HepG2 (cell line): ENCODE data around the gene NDUFAF3.

Experiments
- CREM ChIP-seq, 2 experiments: sonication (generic) in 1 of 2; formaldehyde crosslinking in 1 of 2; IDR thresholded peaks; 2 replicates each; pipeline versions ENCODE4 v1.4.0 to v1.6.1; 2016 to 2020; ENCODE audit warnings: antibody characterized with exemption in 1 of 2, mild to moderate bottlenecking in 1 of 2, missing genetic modification reagents in 1 of 2
- EP300 ChIP-seq, 3 experiments: sonication (generic) in 1 of 3; formaldehyde crosslinking in 1 of 3; IDR thresholded peaks; 2 replicates each; pipeline versions ENCODE4 v1.5.1 to v1.6.1; 2011 to 2020; ENCODE audit warnings: low read depth in 2 of 3, low read length in 2 of 3, borderline replicate concordance in 1 of 3, improper control_type of control experiment in 1 of 3, mild to moderate bottlenecking in 1 of 3, missing genetic modification reagents in 1 of 3, moderate library complexity in 1 of 3
- ESRRA ChIP-seq: sonication (generic); formaldehyde crosslinking; IDR thresholded peaks from 2 replicates; pipeline ENCODE4 v1.5.1; 2020; ENCODE audit warnings: mild to moderate bottlenecking, low read depth, missing genetic modification reagents
- FOXA3 ChIP-seq: IDR thresholded peaks from 2 replicates; pipeline ENCODE4 v1.6.1; 2016; ENCODE audit warnings: missing genetic modification reagents, missing compliant biosample characterization
- GABPB1 ChIP-seq: IDR thresholded peaks from 2 replicates; pipeline ENCODE4 v1.6.1; 2016; ENCODE audit warnings: mild to moderate bottlenecking, missing genetic modification reagents, moderate library complexity, missing compliant biosample characterization
- POLR2A ChIP-seq, 2 experiments: IDR thresholded peaks; 2 replicates each; pipeline ENCODE4 v1.6.1; 2011; ENCODE audit warnings: low read depth in 2 of 2, low read length in 2 of 2, mild to moderate bottlenecking in 1 of 2, moderate library complexity in 1 of 2; ENCODE audit not compliant: insufficient read depth in 1 of 2
- POLR2AphosphoS2 ChIP-seq: IDR thresholded peaks from 2 replicates; pipeline ENCODE4 v1.6.1; 2011; ENCODE audit warnings: low read depth, low read length, improper control_type of control experiment
- POLR2AphosphoS5 ChIP-seq: IDR thresholded peaks from 2 replicates; pipeline ENCODE4 v1.6.1; 2012; ENCODE audit warnings: low read depth, low read length
- PRMT3 ChIP-seq: sonication (generic); formaldehyde crosslinking; IDR thresholded peaks from 2 replicates; pipeline ENCODE4 v1.8.1; 2022; ENCODE audit warnings: low read depth, mild to moderate bottlenecking, moderate library complexity, missing genetic modification reagents, borderline replicate concordance
- ZNF292 ChIP-seq: sonication (generic); formaldehyde crosslinking; IDR thresholded peaks from 2 replicates; pipeline ENCODE4 v1.8.1; 2022; ENCODE audit warnings: mild to moderate bottlenecking, low read depth, missing genetic modification reagents, borderline replicate concordance
- ZNF530 ChIP-seq: sonication (generic); formaldehyde crosslinking; IDR thresholded peaks from 2 replicates; pipeline ENCODE4 v1.5.0; 2020; ENCODE audit warnings: low read depth, mild to moderate bottlenecking, missing genetic modification reagents
- ZNF550 ChIP-seq: sonication (generic); formaldehyde crosslinking; IDR thresholded peaks from 2 replicates; pipeline ENCODE4 v1.4.0; 2020; ENCODE audit warnings: mild to moderate bottlenecking, missing genetic modification reagents, borderline replicate concordance
- TF ChIP-seq, protein P1 (sequence below): sonication (generic); formaldehyde crosslinking; IDR thresholded peaks from 2 replicates; pipeline ENCODE4 v1.4.0; 2020; ENCODE audit warnings: missing genetic modification reagents, mild to moderate bottlenecking, borderline replicate concordance

GRCh38 chr3:49021213-49021812 lies 608 bp upstream of the NDUFAF3 start:
- TF ChIP-seq CREM (IDR thresholded peaks at IDR 0.05) (peak; percentile 54), CREM (CRISPR knock-in tag; IDR thresholded peaks at IDR 0.05) (no peak), PRMT3 (no peak), GABPB1 (CRISPR knock-in tag) (no peak; the same call in 1 of the 2 replicates), POLR2A (IDR thresholded peaks at IDR 0.05; ENCODE audit: insufficient read depth in 1 of 2, low read depth in 2 of 2, low read length in 2 of 2) (peak in 1 of 2 experiments; percentile 100; a peak in 2 of 4 replicates), ESRRA (CRISPR knock-in tag) (no peak), POLR2AphosphoS2 (peak; percentile 93; the same call in 1 of the 2 replicates), EP300 (IDR thresholded peaks at IDR 0.05; ENCODE audit: low read depth in 2 of 2, low read length in 2 of 2) (no peak), EP300 (CRISPR knock-in tag; IDR thresholded peaks at IDR 0.05; ENCODE audit: borderline replicate concordance) (no peak), POLR2AphosphoS5 (peak; percentile 100), ZNF292 (CRISPR knock-in tag) (no peak), ZNF530 (0 out of 2 replicates have a peak, but pooled peaks have one; percentile 62), ZNF550 (CRISPR knock-in tag) (no peak), FOXA3 (CRISPR knock-in tag) (0 out of 2 replicates have a peak, but pooled peaks have one; percentile 40)
- TF ChIP-seq, protein P1, sequence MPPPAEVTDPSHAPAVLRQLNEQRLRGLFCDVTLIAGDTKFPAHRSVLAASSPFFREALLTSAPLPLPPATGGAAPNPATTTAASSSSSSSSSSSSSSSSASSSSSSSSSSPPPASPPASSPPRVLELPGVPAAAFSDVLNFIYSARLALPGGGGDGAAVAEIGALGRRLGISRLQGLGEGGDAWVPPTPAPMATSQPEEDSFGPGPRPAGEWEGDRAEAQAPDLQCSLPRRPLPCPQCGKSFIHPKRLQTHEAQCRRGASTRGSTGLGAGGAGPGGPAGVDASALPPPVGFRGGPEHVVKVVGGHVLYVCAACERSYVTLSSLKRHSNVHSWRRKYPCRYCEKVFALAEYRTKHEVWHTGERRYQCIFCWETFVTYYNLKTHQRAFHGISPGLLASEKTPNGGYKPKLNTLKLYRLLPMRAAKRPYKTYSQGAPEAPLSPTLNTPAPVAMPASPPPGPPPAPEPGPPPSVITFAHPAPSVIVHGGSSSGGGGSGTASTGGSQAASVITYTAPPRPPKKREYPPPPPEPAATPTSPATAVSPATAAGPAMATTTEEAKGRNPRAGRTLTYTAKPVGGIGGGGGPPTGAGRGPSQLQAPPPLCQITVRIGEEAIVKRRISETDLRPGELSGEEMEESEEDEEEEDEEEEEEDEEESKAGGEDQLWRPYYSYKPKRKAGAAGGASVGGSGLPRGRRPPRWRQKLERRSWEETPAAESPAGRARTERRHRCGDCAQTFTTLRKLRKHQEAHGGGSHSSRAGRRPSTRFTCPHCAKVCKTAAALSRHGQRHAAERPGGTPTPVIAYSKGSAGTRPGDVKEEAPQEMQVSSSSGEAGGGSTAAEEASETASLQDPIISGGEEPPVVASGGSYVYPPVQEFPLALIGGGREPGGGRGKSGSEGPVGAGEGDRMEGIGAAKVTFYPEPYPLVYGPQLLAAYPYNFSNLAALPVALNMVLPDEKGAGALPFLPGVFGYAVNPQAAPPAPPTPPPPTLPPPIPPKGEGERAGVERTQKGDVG (CRISPR knock-in tag), result no peak
